Activated CD8-positive, alpha-beta T cell treated with anti-CD3 and anti-CD28 coated beads, Interleukin-2, amount 10 ng/mL, durations not matched to agents 7 days and 5 days (primary cell): Measurements from ENCODE around the gene CAND2. TPM values are rescaled to one million over a fixed set of nuclear protein-coding genes. Genes with fewer than 3 reads are reported as not detected.

ENCODE experiments used
- ATAC-seq: fragments of 150-1000 bp; cut with Tn5 transposase; one replicate; pipeline ENCODE4 v1.10.0; 2021; ENCODE audit warnings: moderate library complexity
- CTCF ChIA-PET: fragments of 350-600 bp; sonication (Branson Sonifier 250); formaldehyde crosslinking; loops from one replicate; lab custom pipeline; 2021; ENCODE audit warnings: antibody characterized with exemption; lab: Charles Lee
- POLR2A ChIA-PET: fragments of 350-600 bp; sonication (Branson Sonifier 250); formaldehyde crosslinking; loops from one replicate; lab custom pipeline; 2021; ENCODE audit warnings: antibody characterized with exemption; lab: Charles Lee
- DNase-seq: peaks from one replicate; pipeline ENCODE4 v3.0.0-alpha.2; 2020
- H3K27ac Mint-ChIP-seq: one replicate; pipeline ENCODE4 v1.8.0; 2021; ENCODE audit warnings: mild to moderate bottlenecking, mixed read lengths
- H3K27me3 Mint-ChIP-seq: one replicate; pipeline ENCODE4 v1.8.0; 2021; ENCODE audit warnings: low read depth, mixed read lengths
- H3K36me3 Mint-ChIP-seq: one replicate; pipeline ENCODE4 v1.8.0; 2021; ENCODE audit warnings: low read depth, mixed read lengths
- H3K4me1 Mint-ChIP-seq: one replicate; pipeline ENCODE4 v1.8.0; 2021; ENCODE audit warnings: low read depth, mixed read lengths
- H3K4me3 Mint-ChIP-seq: one replicate; pipeline ENCODE4 v1.8.0; 2021; ENCODE audit warnings: mild to moderate bottlenecking, mixed read lengths
- H3K9me3 Mint-ChIP-seq: one replicate; pipeline ENCODE4 v1.8.0; 2022; ENCODE audit warnings: mixed read lengths; ENCODE audit not compliant: insufficient read depth
- total RNA-seq, 2 experiments: library from RNA; stranded (reverse); gene quantifications; one replicate each; pipeline ENCODE4 v1.2.3, GENCODE V29; 2021

Gene CAND2
- total RNA-seq, 2 experiments from 2014 or later = 0.31 to 0.53 TPM

GRCh38 chr3:12756635-12757034 lies 39.8 kb upstream of the CAND2 start:
- peaks cover 10% of the 10 kb centered on the region for H3K27me3 Mint-ChIP-seq
- ChIA-PET POLR2A (interaction anchor here (0.7 kb wide), 1 partner anchor 1609 kb away, joined by 3 read pairs; no protein-coding TSS in a partner anchor), CTCF (no interaction called here)
- DNase-seq = no peak
- H3K27ac Mint-ChIP-seq = no peak overlapping the region
- no peaks in the 10 kb centered on the region for H3K9me3 Mint-ChIP-seq
- no peaks in the 10 kb centered on the region for H3K36me3 Mint-ChIP-seq
- no peak overlapping the region for H3K4me3 Mint-ChIP-seq
- H3K4me1 Mint-ChIP-seq = no peaks in the 10 kb centered on the region
- no peak for ATAC-seq

GRCh38 chr3:12758025-12758781 lies 38.3 kb upstream of the CAND2 start:
- DNase-seq (no peak), ATAC-seq (no peak)
- CTCF ChIA-PET = no interaction called here
- Mint-ChIP-seq H3K4me1 (peaks cover 2% of the 10 kb centered on the region), H3K4me3 (no peak overlapping the region), H3K27ac (no peak overlapping the region), H3K27me3 (peaks cover 6% of the 10 kb centered on the region), H3K36me3 (no peaks in the 10 kb centered on the region), H3K9me3 (no peaks in the 10 kb centered on the region)
- POLR2A ChIA-PET = no interaction called here

GRCh38 chr3:12759097-12759679 lies 37.3 kb upstream of the CAND2 start, which contains the start of gene TMEM40:
Gene TMEM40 (minus strand): TSS chr3:12759259. CDS start chr3:12749832, 9,427 bp downstream.
- DNase-seq = no peak
- ATAC-seq = no peak
- Mint-ChIP-seq H3K27ac (no peak within 1 kb of the TSS), H3K4me1 (peaks cover 2% of the 10 kb centered on the region), H3K27me3 (peaks cover 4% of the 10 kb centered on the region), H3K4me3 (no peak within 1 kb of the TSS), H3K9me3 (no peaks in the 10 kb centered on the region), H3K36me3 (no peaks in the 10 kb centered on the region)
- ChIA-PET CTCF (interaction anchor here (1.3 kb wide), 1 partner anchor 51 kb away, joined by 5 read pairs; no protein-coding TSS in a partner anchor), POLR2A (no interaction called here)

- no peak overlapping the region for H3K4me3 Mint-ChIP-seq
- no peak overlapping the region for H3K27ac Mint-ChIP-seq
- ATAC-seq (no peak), DNase-seq (no peak)
- peaks cover 4% of the 10 kb centered on the region for H3K27me3 Mint-ChIP-seq
- H3K4me1 Mint-ChIP-seq = peaks cover 2% of the 10 kb centered on the region
- ChIA-PET CTCF (interaction anchor here (1.1 to 1.3 kb wide), 2 partner anchors 50 to 53 kb away, joined by 3 to 5 read pairs; no protein-coding TSS in a partner anchor), POLR2A (interaction anchor here (0.6 kb wide), 1 partner anchor 177 kb away, joined by 3 read pairs; no protein-coding TSS in a partner anchor)
- H3K36me3 Mint-ChIP-seq = no peaks in the 10 kb centered on the region
- H3K9me3 Mint-ChIP-seq = no peaks in the 10 kb centered on the region
Measured at GRCh38 chr3:12759693-12760565, 36.6 kb upstream of the CAND2 start.

- no peaks in the 10 kb centered on the region for H3K27me3 Mint-ChIP-seq
- ChIA-PET POLR2A (no interaction called here), CTCF (no interaction called here)
- peaks cover 2% of the 10 kb centered on the region for H3K4me1 Mint-ChIP-seq
- H3K27ac Mint-ChIP-seq = no peak overlapping the region
- H3K36me3 Mint-ChIP-seq = no peaks in the 10 kb centered on the region
- H3K4me3 Mint-ChIP-seq = no peak overlapping the region
- DNase-seq (no peak), ATAC-seq (no peak)
- H3K9me3 Mint-ChIP-seq = no peaks in the 10 kb centered on the region
Measured at GRCh38 chr3:12764171-12764776, 32.2 kb upstream of the CAND2 start.

- no peak overlapping the region for H3K4me3 Mint-ChIP-seq
- ATAC-seq (no peak), DNase-seq (no peak)
- no peaks in the 10 kb centered on the region for H3K36me3 Mint-ChIP-seq
- ChIA-PET POLR2A (no interaction called here), CTCF (interaction anchor here (1.3 to 2.1 kb wide), 2 partner anchors 44 to 75 kb away, joined by 3 to 5 read pairs; partner anchors contain the start of gene RPL32)
- H3K9me3 Mint-ChIP-seq = no peaks in the 10 kb centered on the region
- no peak overlapping the region for H3K27ac Mint-ChIP-seq
- no peaks in the 10 kb centered on the region for H3K27me3 Mint-ChIP-seq
- peaks cover 2% of the 10 kb centered on the region for H3K4me1 Mint-ChIP-seq
Measured at GRCh38 chr3:12766541-12766940, 29.9 kb upstream of the CAND2 start.

- CTCF ChIA-PET = interaction anchor here (2.1 kb wide), 1 partner anchor 41 kb away, joined by 5 read pairs; no protein-coding TSS in a partner anchor
- peaks cover 9% of the 10 kb centered on the region for H3K4me1 Mint-ChIP-seq
Measured at GRCh38 chr3:12768579-12769527, 27.6 kb upstream of the CAND2 start.

GRCh38 chr3:12769761-12770160 lies 26.7 kb upstream of the CAND2 start:
- H3K36me3 Mint-ChIP-seq = no peaks in the 10 kb centered on the region
- no peaks in the 10 kb centered on the region for H3K27me3 Mint-ChIP-seq
- no peak overlapping the region for H3K27ac Mint-ChIP-seq
- POLR2A ChIA-PET = no interaction called here
- peaks cover 9% of the 10 kb centered on the region for H3K4me1 Mint-ChIP-seq
- DNase-seq (no peak), ATAC-seq (no peak)
- H3K4me3 Mint-ChIP-seq = no peak overlapping the region
- CTCF ChIA-PET = interaction anchor here (1.0 kb wide), 1 partner anchor 40 kb away, joined by 4 read pairs; no protein-coding TSS in a partner anchor
- no peaks in the 10 kb centered on the region for H3K9me3 Mint-ChIP-seq

More at GRCh38 chr3:12768579-12769527, 27.6 kb upstream of the CAND2 start:
- no peaks in the 10 kb centered on the region for H3K27me3 Mint-ChIP-seq
- POLR2A ChIA-PET = no interaction called here
- no peak overlapping the region for H3K4me3 Mint-ChIP-seq
- no peak for ATAC-seq
- DNase-seq = no peak
- H3K9me3 Mint-ChIP-seq = no peaks in the 10 kb centered on the region
- H3K27ac Mint-ChIP-seq = no peak overlapping the region
- H3K36me3 Mint-ChIP-seq = no peaks in the 10 kb centered on the region

- no peaks in the 10 kb centered on the region for H3K27me3 Mint-ChIP-seq
- DNase-seq (no peak), ATAC-seq (no peak)
- H3K4me3 Mint-ChIP-seq = no peak overlapping the region
- CTCF ChIA-PET = no interaction called here
- H3K36me3 Mint-ChIP-seq = no peaks in the 10 kb centered on the region
- POLR2A ChIA-PET = no interaction called here
- H3K4me1 Mint-ChIP-seq = peaks cover 9% of the 10 kb centered on the region
- no peaks in the 10 kb centered on the region for H3K9me3 Mint-ChIP-seq
- H3K27ac Mint-ChIP-seq = no peak overlapping the region
Measured at GRCh38 chr3:12771236-12771635, 25.2 kb upstream of the CAND2 start.

GRCh38 chr3:12772462-12772861 lies 24.0 kb upstream of the CAND2 start:
- Mint-ChIP-seq H3K27ac (no peak overlapping the region), H3K27me3 (peaks cover 5% of the 10 kb centered on the region), H3K4me1 (peaks cover 9% of the 10 kb centered on the region), H3K36me3 (no peaks in the 10 kb centered on the region), H3K9me3 (no peaks in the 10 kb centered on the region), H3K4me3 (no peak overlapping the region)
- ChIA-PET POLR2A (interaction anchor here (0.6 kb wide), 1 partner anchor 177 kb away, joined by 3 read pairs; no protein-coding TSS in a partner anchor), CTCF (no interaction called here)
- DNase-seq (no peak), ATAC-seq (no peak)
